Measurements from ENCODE around the gene SPSB1. TPM values are rescaled to one million over a fixed set of nuclear protein-coding genes. Genes with fewer than 3 reads are reported as not detected.

Gene SPSB1
- 8.9 and 10.0 TPM in 2 replicates for total RNA-seq

DNA sequence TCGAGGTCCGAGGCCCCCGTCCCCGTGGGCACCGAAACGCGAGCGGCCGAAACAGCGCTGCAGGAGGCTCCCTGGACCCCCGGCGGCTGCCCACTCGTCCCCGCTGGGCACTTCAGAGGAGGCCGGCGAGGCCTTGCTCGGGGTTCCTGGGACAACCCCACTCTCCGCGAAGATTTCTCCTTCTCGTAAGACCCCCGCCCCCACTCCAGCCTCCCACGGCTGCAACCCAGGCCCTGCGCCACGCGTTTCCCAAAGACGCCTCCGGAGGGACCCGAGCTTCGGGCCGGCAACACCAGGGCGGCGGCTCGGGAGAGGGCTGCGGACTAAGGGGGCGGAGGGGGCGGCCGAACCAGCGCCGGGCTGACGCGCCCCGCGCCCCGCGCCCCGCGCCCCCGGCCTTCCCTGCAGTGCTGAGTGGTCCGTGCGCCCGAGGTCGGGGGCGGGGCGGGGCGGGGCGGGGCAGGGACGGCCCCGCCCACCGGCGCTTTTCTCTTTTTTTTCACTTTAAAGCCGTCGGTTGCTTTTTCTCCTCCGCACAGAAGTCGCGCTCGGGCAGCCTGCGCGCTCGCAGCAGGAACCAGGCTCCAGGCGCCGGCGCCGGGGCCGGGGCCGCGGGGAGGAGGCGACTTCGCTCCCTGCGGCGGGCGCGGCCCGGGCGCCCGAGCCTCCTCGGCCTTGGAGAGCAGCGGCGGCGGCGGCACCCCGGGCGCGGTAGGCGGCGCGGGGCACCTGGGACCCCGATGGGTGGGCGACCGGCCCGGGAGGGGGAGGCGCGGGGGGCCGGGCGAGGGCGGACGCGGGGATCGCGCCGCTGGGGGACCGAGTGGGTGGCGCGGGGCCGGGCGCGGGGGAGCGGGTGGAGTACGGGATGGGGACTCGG is at the start of gene SPSB1:
Gene SPSB1, plus strand, starts transcription at position 534 of the 880 bp plus-strand sequence. CDS start 62,998 bp downstream, outside the sequence.
- peak; percentile 56 for DNase-seq (ENCODE audit: low spot score)
- H3K36me3 Mint-ChIP-seq (ENCODE audit: low read depth): peaks cover 7% of the 10 kb centered on the region
- intact Hi-C loops (cut with micrococcal nuclease): loop anchor here (1.0 to 10.0 kb wide), 4 partner anchors 25 to 362 kb away; partner anchors contain the start of genes H6PD and PIK3CD
- peaks cover 24% of the 10 kb centered on the region for H3K4me1 Mint-ChIP-seq (ENCODE audit: low read depth)
- H3K27me3 Mint-ChIP-seq (ENCODE audit: insufficient read depth): no peaks in the 10 kb centered on the region
- peak within 1 kb of the TSS; percentile 46 for H3K4me3 Mint-ChIP-seq
- no peak within 1 kb of the TSS for H3K27ac Mint-ChIP-seq
- H3K9me3 Mint-ChIP-seq: peaks cover 12% of the 10 kb centered on the region

DNA sequence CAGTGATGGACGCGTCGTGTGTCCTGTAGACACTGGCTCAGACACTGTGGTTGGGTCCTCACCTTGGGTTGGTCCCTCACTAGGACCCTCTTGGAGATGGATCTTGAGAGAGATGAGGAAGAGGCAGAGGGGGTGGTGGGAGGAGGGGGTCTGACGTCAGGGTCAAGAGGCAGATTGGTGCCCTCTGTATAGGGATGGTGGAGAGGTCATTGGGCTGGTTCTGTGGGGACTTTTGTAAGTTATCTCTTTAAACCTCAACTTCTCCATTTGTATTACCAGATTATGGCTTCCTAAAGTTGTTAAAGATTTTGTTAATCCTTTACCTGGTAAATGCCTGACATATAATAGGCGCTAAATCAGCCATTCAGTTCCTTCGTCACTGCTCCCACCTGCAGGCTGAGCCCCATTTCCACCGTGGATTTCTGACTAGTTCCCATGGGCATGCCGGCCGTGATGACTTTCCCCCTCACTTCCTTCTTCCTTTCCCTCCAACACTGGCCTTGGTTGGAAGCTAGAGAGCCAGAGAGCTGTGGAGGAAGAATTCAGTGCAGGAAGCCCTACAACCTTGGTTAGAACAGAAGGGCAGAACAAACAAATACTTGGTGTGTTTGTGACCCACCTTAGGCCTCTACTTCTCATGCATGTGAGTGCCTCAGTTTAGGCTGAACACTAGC is 49.5 kb upstream of the SPSB1 start:
- no peak for DNase-seq (ENCODE audit: low spot score)
- peaks cover 72% of the 10 kb centered on the region for H3K4me1 Mint-ChIP-seq (ENCODE audit: low read depth)

DNA sequence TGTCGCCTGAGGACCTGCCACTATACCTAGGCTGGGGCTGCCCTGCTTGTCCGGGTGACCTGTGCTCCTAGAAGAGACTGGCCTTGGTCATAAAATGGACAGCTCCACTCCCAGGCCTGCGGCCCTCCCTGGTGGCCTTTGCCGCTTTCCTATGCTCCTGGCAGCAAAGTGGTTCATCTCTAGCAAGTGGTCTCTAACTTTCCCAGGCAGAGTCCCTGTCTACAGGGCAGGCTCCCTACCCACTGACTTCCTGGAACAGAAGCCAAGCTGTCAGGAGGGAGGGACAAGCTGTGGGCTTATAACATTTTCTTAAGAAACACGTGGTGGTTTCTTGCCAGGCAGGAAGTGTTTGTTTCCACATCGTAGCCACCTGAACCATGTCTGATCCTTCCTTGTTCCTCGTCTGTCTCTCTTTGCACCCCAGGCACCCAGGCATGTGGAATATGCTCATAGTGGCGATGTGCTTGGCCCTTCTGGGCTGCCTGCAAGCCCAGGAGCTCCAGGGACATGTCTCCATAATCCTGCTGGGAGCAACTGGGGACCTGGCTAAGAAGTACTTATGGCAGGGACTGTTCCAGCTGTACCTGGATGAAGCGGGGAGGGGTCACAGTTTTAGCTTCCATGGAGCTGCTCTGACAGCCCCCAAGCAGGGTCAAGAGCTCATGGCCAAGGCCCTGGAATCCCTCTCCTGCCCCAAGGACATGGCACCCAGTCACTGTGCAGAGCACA is 48.0 kb upstream of the SPSB1 start:
- Mint-ChIP-seq H3K27me3 (ENCODE audit: insufficient read depth) (no peaks in the 10 kb centered on the region), H3K4me1 (ENCODE audit: low read depth) (peaks cover 62% of the 10 kb centered on the region), H3K9me3 (no peaks in the 10 kb centered on the region), H3K4me3 (no peak overlapping the region), H3K36me3 (ENCODE audit: low read depth) (peaks cover 27% of the 10 kb centered on the region), H3K27ac (peak overlapping the region; percentile 89)
- DNase-seq (ENCODE audit: low spot score): no peak
- intact Hi-C loops (cut with micrococcal nuclease): no loop called here

More for the DNA sequence above, 49.5 kb upstream of the SPSB1 start:
- H3K9me3 Mint-ChIP-seq: no peaks in the 10 kb centered on the region
- H3K27me3 Mint-ChIP-seq (ENCODE audit: insufficient read depth): no peaks in the 10 kb centered on the region
- peaks cover 28% of the 10 kb centered on the region for H3K36me3 Mint-ChIP-seq (ENCODE audit: low read depth)
- intact Hi-C loops (cut with micrococcal nuclease): no loop called here
- no peak overlapping the region for H3K4me3 Mint-ChIP-seq
- H3K27ac Mint-ChIP-seq: no peak overlapping the region

GRCh38 chr1:9245230-9245619 is 47.5 kb upstream of the SPSB1 start:
- Mint-ChIP-seq H3K4me3 (no peak overlapping the region), H3K9me3 (no peaks in the 10 kb centered on the region), H3K27ac (no peak overlapping the region), H3K36me3 (ENCODE audit: low read depth) (peaks cover 24% of the 10 kb centered on the region), H3K27me3 (ENCODE audit: insufficient read depth) (no peaks in the 10 kb centered on the region), H3K4me1 (ENCODE audit: low read depth) (peaks cover 57% of the 10 kb centered on the region)
- DNase-seq (ENCODE audit: low spot score): no peak
- intact Hi-C loops (cut with micrococcal nuclease): no loop called here

- H3K36me3 Mint-ChIP-seq (ENCODE audit: low read depth): peaks cover 21% of the 10 kb centered on the region
- H3K4me3 Mint-ChIP-seq: peak overlapping the region; percentile 22
- H3K27me3 Mint-ChIP-seq (ENCODE audit: insufficient read depth): no peaks in the 10 kb centered on the region
- no peak for DNase-seq (ENCODE audit: low spot score)
- peaks cover 52% of the 10 kb centered on the region for H3K4me1 Mint-ChIP-seq (ENCODE audit: low read depth)
- intact Hi-C loops (cut with micrococcal nuclease): no loop called here
- no peak overlapping the region for H3K27ac Mint-ChIP-seq
- no peaks in the 10 kb centered on the region for H3K9me3 Mint-ChIP-seq
Measured at GRCh38 chr1:9245661-9246060, 47.0 kb upstream of the SPSB1 start.

- Mint-ChIP-seq H3K27ac (no peak overlapping the region), H3K27me3 (ENCODE audit: insufficient read depth) (no peaks in the 10 kb centered on the region), H3K4me3 (peak overlapping the region; percentile 22), H3K4me1 (ENCODE audit: low read depth) (peaks cover 50% of the 10 kb centered on the region), H3K9me3 (no peaks in the 10 kb centered on the region), H3K36me3 (ENCODE audit: low read depth) (peaks cover 21% of the 10 kb centered on the region)
- no peak for DNase-seq (ENCODE audit: low spot score)
- intact Hi-C loops (cut with micrococcal nuclease): no loop called here
Measured at GRCh38 chr1:9246215-9246614, 46.5 kb upstream of the SPSB1 start.

- Mint-ChIP-seq H3K27ac (peak overlapping the region; percentile 58), H3K4me1 (ENCODE audit: low read depth) (peaks cover 47% of the 10 kb centered on the region), H3K36me3 (ENCODE audit: low read depth) (peaks cover 21% of the 10 kb centered on the region), H3K9me3 (no peaks in the 10 kb centered on the region), H3K27me3 (ENCODE audit: insufficient read depth) (no peaks in the 10 kb centered on the region), H3K4me3 (no peak overlapping the region)
- DNase-seq (ENCODE audit: low spot score): no peak
- intact Hi-C loops (cut with micrococcal nuclease): no loop called here
Measured at GRCh38 chr1:9246841-9247785, 45.6 kb upstream of the SPSB1 start.

GRCh38 chr1:9247894-9248293 is 44.8 kb upstream of the SPSB1 start:
- no peak for DNase-seq (ENCODE audit: low spot score)
- intact Hi-C loops (cut with micrococcal nuclease): no loop called here
- H3K9me3 Mint-ChIP-seq: no peaks in the 10 kb centered on the region
- H3K4me3 Mint-ChIP-seq: no peak overlapping the region
- H3K27me3 Mint-ChIP-seq (ENCODE audit: insufficient read depth): no peaks in the 10 kb centered on the region
- H3K27ac Mint-ChIP-seq: no peak overlapping the region
- peaks cover 21% of the 10 kb centered on the region for H3K36me3 Mint-ChIP-seq (ENCODE audit: low read depth)
- H3K4me1 Mint-ChIP-seq (ENCODE audit: low read depth): peaks cover 39% of the 10 kb centered on the region

DNA sequence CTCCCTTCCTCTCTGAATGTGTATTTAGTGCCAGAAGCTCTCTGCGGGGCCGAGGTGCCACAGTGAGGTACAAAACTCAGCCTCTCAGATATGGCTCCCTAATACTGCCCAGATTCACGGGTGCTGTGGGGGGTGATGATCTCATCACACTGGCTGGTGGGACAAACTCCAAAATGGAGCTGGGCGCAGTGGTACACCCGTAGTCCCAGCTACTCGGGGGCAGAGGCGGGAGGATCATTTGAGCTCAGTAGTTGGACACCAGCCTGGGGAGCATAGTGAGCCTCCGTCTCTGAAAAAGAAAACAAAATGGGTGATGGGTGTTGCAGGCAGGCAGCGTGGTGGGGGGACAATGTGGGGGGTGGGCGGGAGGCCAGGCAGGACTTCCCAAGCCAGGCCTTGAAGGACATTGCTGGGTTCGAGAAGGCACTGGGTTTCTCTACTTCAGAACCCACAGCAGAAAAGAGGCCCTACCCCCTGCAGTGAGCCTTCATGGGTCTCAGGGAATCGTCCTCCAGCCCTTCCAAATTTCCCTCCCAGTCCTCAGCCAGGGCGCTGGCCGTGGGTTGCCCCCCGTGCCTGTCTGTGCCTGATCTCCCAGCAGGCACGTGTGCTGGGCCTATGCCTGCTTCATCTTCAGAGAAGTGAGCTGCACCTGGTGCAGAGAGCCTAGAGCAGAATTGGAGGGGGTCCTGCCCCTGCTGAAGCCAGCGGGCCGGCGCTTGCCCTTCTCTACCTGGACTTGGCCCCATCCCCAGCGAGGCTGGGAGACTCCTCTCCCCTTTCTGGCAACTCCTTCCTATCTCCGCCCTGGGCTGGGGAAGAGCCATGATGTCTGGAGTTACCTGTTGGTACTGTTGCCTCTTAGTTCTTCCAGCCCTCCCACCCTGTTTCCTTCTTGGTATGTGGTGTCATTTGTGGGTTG is 44.1 kb upstream of the SPSB1 start:
- no peaks in the 10 kb centered on the region for H3K27me3 Mint-ChIP-seq (ENCODE audit: insufficient read depth)
- no peaks in the 10 kb centered on the region for H3K9me3 Mint-ChIP-seq
- intact Hi-C loops (cut with micrococcal nuclease): no loop called here
- no peak overlapping the region for H3K27ac Mint-ChIP-seq
- H3K4me1 Mint-ChIP-seq (ENCODE audit: low read depth): peaks cover 33% of the 10 kb centered on the region
- no peak overlapping the region for H3K4me3 Mint-ChIP-seq
- peaks cover 20% of the 10 kb centered on the region for H3K36me3 Mint-ChIP-seq (ENCODE audit: low read depth)
- DNase-seq (ENCODE audit: low spot score): no peak

- Mint-ChIP-seq H3K27me3 (ENCODE audit: insufficient read depth) (no peaks in the 10 kb centered on the region), H3K27ac (no peak overlapping the region), H3K4me1 (ENCODE audit: low read depth) (peaks cover 27% of the 10 kb centered on the region), H3K9me3 (no peaks in the 10 kb centered on the region), H3K36me3 (ENCODE audit: low read depth) (peaks cover 19% of the 10 kb centered on the region), H3K4me3 (no peak overlapping the region)
- no peak for DNase-seq (ENCODE audit: low spot score)
- intact Hi-C loops (cut with micrococcal nuclease): no loop called here
Measured at GRCh38 chr1:9249263-9249533, 43.5 kb upstream of the SPSB1 start.

GRCh38 chr1:9249534-9250410 is 42.9 kb upstream of the SPSB1 start:
- peaks cover 19% of the 10 kb centered on the region for H3K36me3 Mint-ChIP-seq (ENCODE audit: low read depth)
- intact Hi-C loops (cut with micrococcal nuclease): loop anchor here (2.0 kb wide), 1 partner anchor 139 kb away; no protein-coding TSS in a partner anchor
- peak; percentile 17 for DNase-seq (ENCODE audit: low spot score)
- H3K9me3 Mint-ChIP-seq: no peaks in the 10 kb centered on the region
- no peaks in the 10 kb centered on the region for H3K27me3 Mint-ChIP-seq (ENCODE audit: insufficient read depth)
- no peak overlapping the region for H3K27ac Mint-ChIP-seq
- H3K4me3 Mint-ChIP-seq: no peak overlapping the region
- peaks cover 21% of the 10 kb centered on the region for H3K4me1 Mint-ChIP-seq (ENCODE audit: low read depth)

Data from activated T-helper 1 cell treated with anti-CD3 and anti-CD28 coated beads, Interleukin-12 subunit alpha, Interleukin-12 subunit beta, Interleukin-2, Interleukin-4 antibody, amounts not matched to agents 30 ng/mL and 10 ng/mL and 1 ng/mL, durations not matched to agents 14 hours and 24 hours and 36 hours (primary cell).